HG03460 (cell line): Measurements from ENCODE around the gene ERN2.

Experiments used
- ATAC-seq: cut with Tn5 transposase; IDR thresholded peaks from one replicate; pipeline ENCODE4 v1.9.1; 2021; ENCODE audit not compliant: unreplicated experiment

Gene ERN2

DNA sequence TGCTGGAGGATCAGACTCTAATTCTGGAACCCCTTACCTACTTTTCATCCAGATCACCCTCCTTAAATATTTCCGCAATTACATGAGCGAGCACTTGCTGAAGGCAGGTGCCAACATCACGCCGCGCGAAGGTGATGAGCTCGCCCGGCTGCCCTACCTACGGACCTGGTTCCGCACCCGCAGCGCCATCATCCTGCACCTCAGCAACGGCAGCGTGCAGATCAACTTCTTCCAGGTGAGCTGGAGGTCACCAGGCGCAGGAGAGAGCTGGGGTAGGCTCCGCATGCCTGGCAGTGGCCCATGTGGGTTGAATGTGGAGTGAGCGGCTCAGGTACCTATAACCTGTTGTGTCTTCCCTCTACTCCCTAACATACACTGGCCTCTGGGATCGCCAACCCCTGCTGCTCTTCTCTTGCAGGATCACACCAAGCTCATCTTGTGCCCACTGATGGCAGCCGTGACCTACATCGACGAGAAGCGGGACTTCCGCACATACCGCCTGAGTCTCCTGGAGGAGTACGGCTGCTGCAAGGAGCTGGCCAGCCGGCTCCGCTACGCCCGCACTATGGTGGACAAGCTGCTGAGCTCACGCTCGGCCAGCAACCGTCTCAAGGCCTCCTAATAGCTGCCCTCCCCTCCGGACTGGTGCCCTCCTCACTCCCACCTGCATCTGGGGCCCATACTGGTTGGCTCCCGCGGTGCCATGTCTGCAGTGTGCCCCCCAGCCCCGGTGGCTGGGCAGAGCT is 23.4 kb downstream of the ERN2 start:
- ATAC-seq, result no peak

DNA sequence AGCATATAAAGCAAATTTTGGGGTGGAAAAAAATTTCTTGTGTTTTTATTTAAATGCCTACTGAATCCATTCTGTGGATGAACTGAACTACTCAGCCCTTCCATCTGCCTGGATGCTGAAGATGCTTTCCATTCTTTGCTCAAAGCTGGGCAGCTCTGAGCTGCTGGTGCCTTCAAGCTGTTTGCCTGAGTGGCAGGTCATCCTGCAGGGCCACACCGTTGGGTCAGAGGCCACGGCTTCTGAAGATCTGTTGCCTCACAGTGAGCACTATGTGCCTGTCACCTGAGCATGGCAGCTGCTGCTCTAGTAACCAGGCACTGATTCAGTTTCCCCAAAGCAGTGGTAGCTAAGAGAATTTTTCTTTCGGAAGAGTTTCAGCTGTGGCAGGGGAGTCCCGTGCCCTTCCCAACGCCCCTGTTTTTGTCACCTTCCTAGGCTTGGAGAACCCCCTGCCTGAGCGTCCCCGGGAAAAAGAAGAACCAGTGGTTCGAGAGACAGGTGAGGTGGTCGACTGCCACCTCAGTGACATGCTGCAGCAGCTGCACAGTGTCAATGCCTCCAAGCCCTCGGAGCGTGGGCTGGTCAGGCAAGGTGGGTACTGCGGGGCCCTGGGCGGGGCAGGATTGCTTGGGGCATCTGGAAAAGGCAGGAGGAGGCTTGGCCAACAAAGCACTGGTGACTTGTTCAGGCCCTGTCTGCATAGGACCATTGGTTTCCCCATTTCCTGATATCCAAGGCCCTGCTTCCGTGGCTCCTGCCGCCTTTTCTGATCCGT is 25.8 kb downstream of the ERN2 start:
- ATAC-seq, result no peak

DNA sequence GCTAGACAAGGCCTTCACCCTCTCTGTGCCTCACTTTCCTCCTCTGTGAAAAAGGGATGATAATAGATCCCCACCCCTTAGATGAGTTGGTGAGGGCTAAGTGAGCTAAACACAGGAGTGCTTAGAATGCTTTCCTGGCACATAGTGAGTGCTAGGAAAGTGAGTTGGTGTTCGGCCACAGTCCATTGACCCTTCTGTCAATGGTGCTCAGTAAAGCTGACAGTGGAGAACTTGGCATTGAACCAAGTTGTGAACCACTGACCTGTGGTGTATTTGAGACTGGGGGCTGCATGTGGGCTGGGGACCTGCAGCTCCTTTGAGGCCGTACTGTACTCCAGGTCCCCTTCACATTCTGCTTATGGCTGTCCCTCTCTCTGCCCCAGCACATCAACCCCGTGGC is 29.5 kb downstream of the ERN2 start:
- no peak for ATAC-seq

DNA sequence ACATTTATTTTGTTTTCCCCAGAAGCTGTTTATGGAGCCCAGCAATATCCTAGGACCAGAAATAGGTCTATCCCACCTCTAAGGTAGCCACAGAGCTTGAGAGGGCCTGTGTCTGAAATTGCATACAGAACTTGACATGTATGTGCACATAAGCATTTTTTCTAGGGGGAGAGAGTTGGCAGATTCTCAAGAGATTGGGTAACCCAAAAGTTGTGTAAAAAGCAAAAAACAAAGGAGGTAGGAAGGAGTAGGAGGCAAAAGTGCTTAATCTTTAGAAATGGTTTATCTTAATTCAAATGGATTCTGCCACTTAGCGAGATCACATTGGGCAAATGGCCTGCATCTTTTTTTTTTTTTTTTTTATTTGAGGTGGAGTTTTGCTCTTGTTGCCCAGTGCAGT is 30.8 kb downstream of the ERN2 start:
- no peak for ATAC-seq

DNA sequence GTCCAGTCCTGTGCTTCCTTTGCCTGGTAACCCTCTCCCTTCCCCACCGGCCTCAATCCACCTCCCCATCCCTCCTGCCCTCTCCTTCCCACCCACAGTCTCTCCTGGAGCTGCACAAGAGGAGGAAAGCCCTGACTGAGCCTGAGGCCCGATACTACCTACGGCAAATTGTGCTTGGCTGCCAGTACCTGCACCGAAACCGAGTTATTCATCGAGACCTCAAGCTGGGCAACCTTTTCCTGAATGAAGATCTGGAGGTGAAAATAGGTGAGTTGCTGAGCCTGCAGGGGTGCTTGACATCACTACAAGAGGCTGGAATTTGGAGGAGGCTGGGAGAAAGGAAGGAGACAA is 33.1 kb downstream of the ERN2 start:
- ATAC-seq, result no peak

DNA sequence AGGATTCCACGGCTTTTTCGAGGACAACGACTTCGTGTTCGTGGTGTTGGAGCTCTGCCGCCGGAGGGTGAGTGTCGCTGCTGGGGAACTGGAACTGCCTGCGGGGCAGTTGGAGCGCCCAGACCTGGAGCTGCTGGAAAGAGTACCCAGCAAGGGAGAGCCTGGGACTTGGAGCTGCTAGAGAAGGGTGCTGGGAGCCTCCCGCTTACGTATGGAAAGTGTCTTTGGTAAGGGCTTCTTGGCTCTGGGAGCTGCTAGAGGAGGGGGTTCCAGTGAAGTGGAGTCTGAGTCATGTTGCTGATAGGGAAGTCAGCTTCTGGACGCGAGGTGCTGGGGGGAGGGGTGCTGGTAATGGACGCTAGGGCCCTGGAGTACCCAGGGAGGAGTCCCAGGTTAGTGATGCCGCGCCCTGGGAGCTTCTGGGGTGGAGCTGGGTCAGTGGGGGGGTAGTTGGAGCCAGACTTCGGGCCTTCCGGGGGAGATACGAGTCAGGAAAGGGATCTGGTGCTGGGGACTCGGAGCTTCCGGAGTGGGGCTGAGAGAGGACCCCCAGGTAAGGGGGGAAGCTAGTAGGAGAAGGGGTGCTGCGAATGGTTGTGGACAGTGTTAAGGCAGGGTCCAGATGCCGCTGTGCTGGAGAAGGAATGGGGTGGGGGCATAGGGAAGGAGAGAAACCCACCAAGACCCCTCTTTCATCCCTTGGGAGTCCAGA is 33.6 kb downstream of the ERN2 start:
- no peak for ATAC-seq

DNA sequence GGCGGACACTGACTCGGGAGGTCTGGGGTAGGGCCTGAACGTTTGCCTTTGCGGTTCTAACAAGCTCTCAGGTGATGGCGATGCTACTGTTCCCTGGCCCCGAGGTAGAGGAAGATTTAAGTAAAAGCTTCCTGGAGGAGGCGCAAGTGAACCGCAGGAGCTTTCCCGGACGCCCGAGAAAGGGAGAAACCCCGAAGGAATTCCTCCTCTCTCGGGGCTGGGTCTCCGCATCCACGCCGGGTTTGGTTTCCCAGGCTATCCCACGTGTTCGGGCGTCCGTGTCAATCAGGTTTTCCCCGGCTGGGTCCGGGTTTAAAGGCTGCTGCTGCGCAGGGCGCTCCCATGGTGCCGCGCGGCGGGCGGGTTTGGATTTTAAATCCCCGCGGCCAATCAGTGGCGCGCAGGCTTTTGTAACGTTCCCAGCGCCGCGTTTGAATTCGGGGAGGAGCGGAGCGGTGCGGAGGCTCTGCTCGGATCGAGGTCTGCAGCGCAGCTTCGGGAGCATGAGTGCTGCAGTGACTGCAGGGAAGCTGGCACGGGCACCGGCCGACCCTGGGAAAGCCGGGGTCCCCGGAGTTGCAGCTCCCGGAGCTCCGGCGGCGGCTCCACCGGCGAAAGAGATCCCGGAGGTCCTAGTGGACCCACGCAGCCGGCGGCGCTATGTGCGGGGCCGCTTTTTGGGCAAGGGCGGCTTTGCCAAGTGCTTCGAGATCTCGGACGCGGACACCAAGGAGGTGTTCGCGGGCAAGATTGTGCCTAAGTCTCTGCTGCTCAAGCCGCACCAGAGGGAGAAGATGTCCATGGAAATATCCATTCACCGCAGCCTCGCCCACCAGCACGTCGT is 34.4 kb downstream of the ERN2 start, which contains the start of gene PLK1:
TSS of gene PLK1 (plus strand) at position 460 of the 844 bp plus-strand sequence. CDS start at position 504, 44 bp downstream.
- peak; percentile 88 for ATAC-seq

DNA sequence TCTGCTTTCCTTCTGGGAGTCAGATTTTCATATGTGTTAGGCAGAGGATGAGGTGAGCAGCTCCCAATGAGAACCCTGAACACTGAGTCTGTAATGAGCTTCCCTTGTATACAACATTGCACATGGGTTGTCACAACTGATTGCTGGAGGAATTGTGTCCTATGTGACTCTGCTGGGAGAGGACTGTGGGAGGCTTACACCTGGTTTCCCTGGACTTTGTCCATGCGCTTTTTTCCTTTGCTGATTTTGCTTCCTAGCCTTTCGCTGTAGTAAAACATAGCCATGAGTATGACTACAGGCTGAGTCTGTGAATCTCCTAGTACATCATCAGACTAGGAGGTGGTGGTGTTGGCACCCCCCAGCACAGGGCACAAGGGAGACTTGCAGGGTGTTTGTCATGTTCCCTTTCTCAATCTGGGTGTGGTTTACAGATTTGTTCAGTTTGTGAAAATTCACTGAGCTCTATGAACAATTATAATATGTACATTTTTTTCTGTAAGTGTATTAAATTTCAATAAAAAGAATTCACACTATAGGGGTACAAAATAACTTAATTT is 36.0 kb downstream of the ERN2 start:
- ATAC-seq, result no peak

DNA sequence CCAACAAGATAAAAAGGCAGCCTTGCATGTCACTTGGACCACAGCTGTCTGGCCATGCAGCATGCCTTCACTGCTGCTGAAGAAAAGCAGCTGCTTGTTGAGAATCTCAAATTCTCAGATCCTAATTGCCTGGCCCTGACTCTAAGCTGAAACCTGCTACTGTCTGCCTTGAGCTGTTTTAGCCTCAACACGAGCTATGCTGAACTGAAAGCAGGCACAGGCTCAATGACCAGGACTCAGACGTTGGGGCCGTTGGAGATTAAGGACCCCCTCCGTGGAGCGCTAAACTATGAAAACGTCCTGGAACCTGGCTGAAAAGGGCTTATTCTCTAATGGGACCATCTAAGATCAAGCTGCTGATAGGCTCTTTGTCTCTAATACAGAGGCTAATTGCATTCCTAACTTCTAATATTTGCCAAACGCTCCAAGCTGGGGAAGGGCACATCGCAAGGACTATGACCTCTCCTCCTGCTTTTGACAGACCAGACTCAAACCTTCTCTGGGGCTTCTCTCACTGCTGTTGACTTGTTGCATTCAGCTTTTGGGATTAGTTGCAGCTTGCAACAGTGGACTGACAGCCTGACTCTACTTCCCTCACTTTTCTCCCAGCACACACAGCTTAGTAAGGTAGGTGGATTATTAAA is 38.9 kb downstream of the ERN2 start:
- ATAC-seq, result no peak

DNA sequence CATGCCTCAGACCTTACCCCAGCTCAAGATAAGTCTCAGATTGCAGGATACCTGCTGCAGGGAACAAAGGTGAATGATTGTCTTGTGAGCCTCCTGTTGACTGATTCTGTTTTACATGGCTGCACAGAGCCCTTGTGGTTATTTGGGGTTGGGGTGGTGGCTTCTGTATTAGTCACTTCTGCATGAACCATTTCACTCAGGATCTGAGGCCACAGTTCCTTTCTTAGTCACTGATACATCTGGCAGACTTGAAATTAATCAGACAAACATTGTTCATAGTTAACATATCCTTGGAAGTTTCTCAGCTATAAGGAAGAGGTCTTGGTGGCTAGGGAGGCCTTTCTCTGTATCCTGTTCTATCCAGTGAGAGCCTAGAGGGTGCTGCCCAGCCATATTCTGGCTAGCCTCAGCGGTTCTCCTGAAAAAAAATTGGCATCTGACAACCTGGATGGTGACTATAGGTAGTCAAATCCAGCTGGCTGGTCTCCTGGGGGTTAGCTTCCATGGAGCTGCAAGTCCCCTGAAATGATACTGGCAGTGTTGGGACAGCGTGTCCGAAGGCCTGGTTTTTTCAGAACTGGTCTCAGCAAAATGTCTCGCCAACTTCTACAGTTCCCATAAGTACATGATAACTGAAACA is 42.8 kb downstream of the ERN2 start:
- ATAC-seq, result peak; percentile 96

DNA sequence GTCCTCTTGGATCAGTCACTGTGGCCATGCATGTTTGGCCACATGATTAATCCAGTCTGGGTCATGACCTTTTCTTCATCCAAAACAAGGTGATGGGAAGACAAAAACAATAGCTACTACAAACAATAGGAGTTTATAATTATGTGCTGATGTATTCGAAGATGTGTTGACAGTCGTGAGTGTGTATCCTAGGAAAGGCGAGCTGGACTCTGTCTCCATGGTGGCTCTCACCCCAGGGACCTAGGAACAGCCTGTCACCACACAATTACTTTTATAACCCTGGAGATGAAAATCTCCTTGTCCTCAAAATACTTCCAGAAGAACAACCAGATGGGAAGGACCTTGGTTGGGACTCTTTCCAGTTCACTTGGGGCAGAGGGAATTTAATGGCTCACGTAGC is 44.1 kb downstream of the ERN2 start:
- ATAC-seq, result no peak

DNA sequence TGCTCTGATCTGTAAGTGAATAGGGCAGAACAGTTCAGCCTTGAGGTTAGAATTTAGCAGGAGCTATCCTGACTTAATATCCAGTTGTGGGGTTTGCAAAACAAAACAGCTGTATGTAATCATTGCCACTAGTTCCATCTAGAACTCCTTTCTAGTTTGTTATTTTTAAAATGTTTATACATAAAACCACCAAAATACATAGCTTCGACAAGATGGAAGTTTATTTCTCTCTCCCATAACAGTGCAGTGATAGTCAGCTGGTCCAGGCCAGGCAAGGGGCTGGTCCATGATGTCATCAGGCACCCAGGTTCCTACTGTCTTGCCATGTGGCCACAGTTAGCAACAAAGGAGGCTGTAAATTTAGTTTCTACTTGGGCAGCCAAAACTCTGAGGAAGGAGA is 44.8 kb downstream of the ERN2 start:
- no peak for ATAC-seq

DNA sequence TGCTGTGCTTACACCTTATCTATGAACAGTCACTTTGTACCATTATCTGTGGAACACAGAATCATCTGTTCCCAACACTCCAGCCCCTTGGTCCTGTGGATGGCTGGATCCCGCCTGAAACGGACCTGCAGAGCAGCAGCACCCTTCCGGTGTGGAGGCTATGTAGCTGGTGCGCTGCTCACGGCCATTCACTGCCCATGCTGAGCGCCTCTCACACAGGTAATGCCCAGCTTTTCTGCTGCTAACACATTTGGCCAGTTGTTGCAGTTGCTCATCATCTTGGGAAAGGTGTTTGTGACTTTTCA is 45.7 kb downstream of the ERN2 start:
- no peak for ATAC-seq

DNA sequence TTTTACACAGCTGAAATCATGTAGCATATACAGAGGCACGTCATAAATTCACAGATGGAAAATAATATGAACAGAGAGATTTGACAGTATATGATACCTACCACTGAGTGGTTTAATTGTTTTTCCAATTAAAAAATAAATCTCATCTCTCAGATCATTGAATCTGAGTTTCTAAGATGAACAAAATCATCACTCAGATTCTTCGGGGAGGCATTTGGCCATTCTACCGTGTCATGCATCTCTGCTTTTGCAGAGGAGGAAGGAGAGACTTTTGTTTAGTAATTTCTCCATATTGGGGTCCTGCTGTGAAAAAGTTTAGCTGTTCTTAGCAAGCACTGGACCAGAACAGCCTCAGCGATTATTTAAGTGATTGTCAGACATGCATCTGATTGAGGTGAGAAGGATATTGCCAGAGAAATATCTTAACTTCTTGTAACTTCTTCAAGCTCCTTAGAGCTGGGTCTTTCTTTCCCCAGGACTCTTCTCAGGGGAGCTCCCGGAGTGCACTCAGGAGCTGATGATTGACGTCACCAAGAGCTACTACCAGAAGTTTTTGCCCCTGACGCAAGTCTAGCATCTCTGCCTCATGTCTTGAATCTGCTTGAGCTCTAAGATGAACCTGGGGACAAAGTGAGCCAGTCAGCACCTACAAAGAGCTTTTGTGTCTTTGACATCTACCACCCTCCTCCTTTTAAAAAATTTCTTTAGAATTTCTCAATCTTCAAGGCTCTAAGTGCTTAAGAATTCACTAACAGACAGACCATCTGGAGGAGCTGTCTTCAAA is 46.3 kb downstream of the ERN2 start:
- no peak for ATAC-seq

DNA sequence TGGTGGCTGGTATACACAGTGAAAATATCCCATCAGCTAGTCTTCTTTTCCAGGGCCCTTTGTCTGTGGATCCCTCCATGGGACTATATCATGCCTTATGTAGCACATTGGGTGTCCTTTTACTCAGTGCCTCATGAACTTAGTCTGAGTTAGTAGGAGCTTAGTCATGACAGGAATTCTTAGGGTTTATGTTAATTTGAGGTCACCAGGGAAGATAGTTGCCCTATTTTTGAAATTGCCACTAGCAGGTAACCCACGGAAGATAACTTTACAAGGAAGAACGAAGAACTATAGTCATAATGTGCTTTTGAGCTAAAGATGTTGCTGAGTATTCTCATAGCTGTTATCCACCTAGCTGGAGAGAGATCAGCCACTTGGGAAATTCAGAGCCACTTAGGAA is 49.1 kb downstream of the ERN2 start:
- ATAC-seq, result no peak

DNA sequence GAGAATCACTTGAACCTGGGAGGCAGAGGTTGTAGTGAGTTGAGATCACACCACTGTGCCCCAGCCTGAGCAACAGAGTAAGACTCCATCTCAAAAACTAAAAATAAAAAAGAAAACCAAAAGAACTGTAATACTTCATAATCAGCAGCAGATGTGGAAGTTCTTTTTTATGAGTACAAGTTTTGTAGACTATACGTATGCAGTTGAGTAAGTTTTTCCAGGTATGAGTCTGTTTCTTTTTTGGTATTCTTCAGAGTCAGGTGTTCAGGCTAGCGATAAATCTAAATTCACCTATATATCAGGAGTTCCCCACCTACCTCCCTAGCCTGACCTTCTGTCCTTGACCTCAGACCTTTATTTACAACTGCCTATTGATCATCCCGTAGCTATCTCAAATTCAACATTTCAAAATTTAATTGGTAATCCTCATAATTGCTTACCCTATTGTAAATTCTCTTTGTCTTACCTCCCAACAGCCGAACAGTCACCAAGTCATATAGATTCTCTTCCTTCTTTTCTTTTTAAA is 61.0 kb downstream of the ERN2 start:
- no peak for ATAC-seq

DNA sequence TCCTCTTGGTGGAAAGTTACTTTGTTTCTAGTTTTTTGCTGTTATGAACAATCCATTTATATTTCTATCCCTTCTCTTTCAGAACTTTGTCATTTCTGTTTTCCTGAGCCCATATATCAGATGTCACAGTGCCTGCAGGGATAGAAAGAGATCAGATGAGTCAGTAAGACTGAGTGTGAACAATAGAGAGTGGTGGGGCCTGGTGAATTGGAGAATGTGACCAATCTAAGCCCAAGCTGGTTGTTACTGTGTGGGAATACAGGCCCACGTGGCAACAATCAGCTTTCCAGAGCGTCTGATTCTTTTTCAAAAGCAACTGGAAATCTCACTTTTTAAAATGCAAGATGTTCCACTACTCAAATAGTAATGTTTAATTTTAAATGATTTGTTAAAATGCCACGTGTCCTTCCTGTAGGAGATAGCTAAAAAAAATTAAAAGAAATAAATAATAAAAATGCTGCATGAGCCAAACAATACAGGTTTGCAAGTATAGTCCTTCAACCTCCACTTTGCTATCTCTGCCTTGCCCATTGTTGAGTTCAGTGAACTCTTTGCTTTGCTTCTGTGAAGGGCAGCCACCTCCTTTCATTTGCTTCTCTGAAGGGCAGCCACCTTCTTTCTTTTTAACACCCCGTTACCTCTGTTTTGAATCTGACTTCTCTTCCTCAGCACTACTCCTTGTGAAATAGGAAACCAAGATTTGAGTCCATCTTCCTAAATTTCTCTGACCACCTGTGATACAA is 62.2 kb downstream of the ERN2 start:
- no peak for ATAC-seq

DNA sequence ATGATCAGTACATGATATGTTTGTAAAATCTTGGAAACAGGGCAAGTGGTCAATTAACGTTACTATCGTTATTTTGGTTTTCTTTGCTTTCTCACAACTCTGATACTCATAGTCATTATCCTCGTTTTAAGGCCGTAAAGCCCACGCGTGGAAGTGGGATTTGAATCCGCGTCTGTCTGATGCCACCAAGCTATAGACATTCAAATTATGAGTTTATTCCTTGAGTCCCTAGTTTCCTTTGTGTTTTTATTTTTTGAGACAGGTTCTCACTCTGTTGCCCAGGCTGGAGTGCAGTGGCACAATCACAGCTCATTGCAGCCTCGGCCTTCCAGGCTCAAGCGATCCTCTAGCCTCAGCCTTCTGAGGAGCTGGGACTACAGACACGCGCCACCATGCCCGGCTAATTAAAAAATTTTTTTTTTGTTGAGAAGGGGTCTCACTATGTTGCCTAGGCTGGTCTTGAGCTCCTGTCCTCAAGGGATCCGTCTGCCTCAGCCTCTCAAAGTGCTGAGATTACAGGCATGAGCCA is 70.7 kb downstream of the ERN2 start:
- no peak for ATAC-seq
